OCI-LY1 (cell line): ENCODE data around the gene HMCN2.
"Not testable (repeated sequence)": the region's sequence is repeated elsewhere in the genome, so short reads cannot be mapped to it uniquely, and the experiment has no call there.

Experiments
- H2AFZ ChIP-seq: fragments of 200-600 bp; sonication (generic), shearing (Covaris generic); 2 replicates; pipeline ENCODE4 v1.6.0; 2014; ENCODE audit warnings: antibody characterized with exemption, mild to moderate bottlenecking, low read length
- H3F3A ChIP-seq: fragments of 200-600 bp; sonication (generic), shearing (Covaris generic); 2 replicates; pipeline ENCODE4 v1.6.0; 2014; ENCODE audit warnings: mild to moderate bottlenecking, antibody characterized with exemption, low read length, moderate library complexity; ENCODE audit not compliant: insufficient read depth
- H3K27ac ChIP-seq: fragments of 200-600 bp; sonication (generic); 2 replicates; pipeline ENCODE4 v1.5.1; 2014; ENCODE audit warnings: low read length, mixed run types, mild to moderate bottlenecking, low read depth; ENCODE audit not compliant: poor library complexity, severe bottlenecking
- H3K27me3 ChIP-seq: fragments of 200-600 bp; sonication (generic); 2 replicates; pipeline ENCODE4 v1.6.0; 2014; ENCODE audit warnings: antibody characterized with exemption, mild to moderate bottlenecking, low read length, moderate library complexity; ENCODE audit not compliant: insufficient read depth
- H3K36me3 ChIP-seq: fragments of 200-600 bp; sonication (generic); 2 replicates; pipeline ENCODE4 v1.6.1; 2014; ENCODE audit warnings: mild to moderate bottlenecking, antibody characterized with exemption, low read length, moderate library complexity, mixed read lengths; ENCODE audit not compliant: insufficient read depth
- H3K4me1 ChIP-seq: fragments of 200-600 bp; sonication (generic); 2 replicates; pipeline ENCODE4 v1.5.1; 2014; ENCODE audit warnings: mild to moderate bottlenecking, low read length, moderate library complexity; ENCODE audit not compliant: insufficient read depth, severe bottlenecking
- H3K4me2 ChIP-seq: fragments of 200-600 bp; sonication (generic), shearing (Covaris generic); 2 replicates; pipeline ENCODE4 v1.6.1; 2014; ENCODE audit warnings: low read length
- H3K4me3 ChIP-seq: fragments of 200-600 bp; sonication (generic); 2 replicates; pipeline ENCODE4 v1.5.1; 2014; ENCODE audit warnings: low read length, low read depth, mild to moderate bottlenecking, mixed read lengths; ENCODE audit not compliant: poor library complexity, severe bottlenecking
- H3K79me2 ChIP-seq: fragments of 200-600 bp; shearing (Covaris generic); 2 replicates; pipeline ENCODE4 v1.6.1; 2016; ENCODE audit warnings: mixed run types, low read length, mixed read lengths; ENCODE audit not compliant: insufficient read depth
- H3K9ac ChIP-seq: fragments of 200-600 bp; sonication (generic), shearing (Covaris generic); 2 replicates; pipeline ENCODE4 v1.6.1; 2014; ENCODE audit warnings: mild to moderate bottlenecking, low read length, mixed read lengths
- H3K9me2 ChIP-seq: fragments of 200-600 bp; sonication (generic), shearing (Covaris generic); 2 replicates; pipeline ENCODE4 v1.6.1; 2014; ENCODE audit warnings: low read depth, mild to moderate bottlenecking, low read length, mixed read lengths
- H3K9me3 ChIP-seq: fragments of 200-600 bp; shearing (Covaris generic); 2 replicates; pipeline ENCODE4 v1.6.1; 2014; ENCODE audit warnings: low read length, mixed read lengths
- H4K20me1 ChIP-seq: fragments of 200-600 bp; sonication (generic), shearing (Covaris generic); 2 replicates; pipeline ENCODE4 v1.6.0; 2016; ENCODE audit warnings: mild to moderate bottlenecking, low read length; ENCODE audit not compliant: insufficient read depth
- EZH2 ChIP-seq: fragments of 200-600 bp; sonication (generic), shearing (Covaris generic); IDR thresholded peaks from 2 replicates; pipeline ENCODE4 v1.8.0; 2017; ENCODE audit warnings: borderline replicate concordance, mixed run types, mild to moderate bottlenecking, antibody characterized with exemption, low read length, moderate library complexity, mixed read lengths
- TF ChIP-seq, protein P1 (sequence below): fragments of 200-600 bp; sonication (generic), shearing (Covaris generic); IDR thresholded peaks from 2 replicates; pipeline ENCODE4 v1.5.1; 2017; ENCODE audit warnings: mild to moderate bottlenecking, antibody characterized with exemption, low read length, moderate library complexity, mixed read lengths

The HMCN2 gene

GRCh38 chr9:130399768-130400167, 134.2 kb downstream of the HMCN2 start:
- H3K27ac ChIP-seq, result no peak overlapping the region
- no peaks in the 10 kb centered on the region for H3F3A ChIP-seq
- H3K4me3 ChIP-seq, result no peak overlapping the region
- no peaks in the 10 kb centered on the region for H3K4me1 ChIP-seq
- H2AFZ ChIP-seq, result no peak overlapping the region
- no peak for TF ChIP-seq EZH2
- TF ChIP-seq, protein P1, sequence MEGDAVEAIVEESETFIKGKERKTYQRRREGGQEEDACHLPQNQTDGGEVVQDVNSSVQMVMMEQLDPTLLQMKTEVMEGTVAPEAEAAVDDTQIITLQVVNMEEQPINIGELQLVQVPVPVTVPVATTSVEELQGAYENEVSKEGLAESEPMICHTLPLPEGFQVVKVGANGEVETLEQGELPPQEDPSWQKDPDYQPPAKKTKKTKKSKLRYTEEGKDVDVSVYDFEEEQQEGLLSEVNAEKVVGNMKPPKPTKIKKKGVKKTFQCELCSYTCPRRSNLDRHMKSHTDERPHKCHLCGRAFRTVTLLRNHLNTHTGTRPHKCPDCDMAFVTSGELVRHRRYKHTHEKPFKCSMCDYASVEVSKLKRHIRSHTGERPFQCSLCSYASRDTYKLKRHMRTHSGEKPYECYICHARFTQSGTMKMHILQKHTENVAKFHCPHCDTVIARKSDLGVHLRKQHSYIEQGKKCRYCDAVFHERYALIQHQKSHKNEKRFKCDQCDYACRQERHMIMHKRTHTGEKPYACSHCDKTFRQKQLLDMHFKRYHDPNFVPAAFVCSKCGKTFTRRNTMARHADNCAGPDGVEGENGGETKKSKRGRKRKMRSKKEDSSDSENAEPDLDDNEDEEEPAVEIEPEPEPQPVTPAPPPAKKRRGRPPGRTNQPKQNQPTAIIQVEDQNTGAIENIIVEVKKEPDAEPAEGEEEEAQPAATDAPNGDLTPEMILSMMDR, result no peak
- H3K79me2 ChIP-seq, result no peaks in the 10 kb centered on the region
- no peaks in the 10 kb centered on the region for H3K36me3 ChIP-seq
- H3K27me3 ChIP-seq, result no peaks in the 10 kb centered on the region; the same call in 1 of the 2 replicates
- no peaks in the 10 kb centered on the region for H3K9me2 ChIP-seq
- H4K20me1 ChIP-seq, result no peaks in the 10 kb centered on the region
- H3K9ac ChIP-seq, result no peak overlapping the region
- H3K4me2 ChIP-seq, result no peak overlapping the region
- no peaks in the 10 kb centered on the region for H3K9me3 ChIP-seq

- H2AFZ ChIP-seq, result no peak overlapping the region
- no peaks in the 10 kb centered on the region for H3K9me3 ChIP-seq
- H4K20me1 ChIP-seq, result no peaks in the 10 kb centered on the region
- no peaks in the 10 kb centered on the region for H3F3A ChIP-seq
- no peaks in the 10 kb centered on the region for H3K79me2 ChIP-seq
- H3K9ac ChIP-seq, result no peak overlapping the region
- no peaks in the 10 kb centered on the region for H3K9me2 ChIP-seq
- no peak for TF ChIP-seq EZH2
- TF ChIP-seq, protein P1, result no peak
- no peaks in the 10 kb centered on the region; the same call in 1 of the 2 replicates for H3K27me3 ChIP-seq
- H3K4me1 ChIP-seq, result no peaks in the 10 kb centered on the region
- no peak overlapping the region for H3K4me2 ChIP-seq
- H3K36me3 ChIP-seq, result no peaks in the 10 kb centered on the region
- H3K4me3 ChIP-seq, result no peak overlapping the region
- no peak overlapping the region for H3K27ac ChIP-seq
Observed at GRCh38 chr9:130400870-130401269, 135.3 kb downstream of the HMCN2 start.

DNA sequence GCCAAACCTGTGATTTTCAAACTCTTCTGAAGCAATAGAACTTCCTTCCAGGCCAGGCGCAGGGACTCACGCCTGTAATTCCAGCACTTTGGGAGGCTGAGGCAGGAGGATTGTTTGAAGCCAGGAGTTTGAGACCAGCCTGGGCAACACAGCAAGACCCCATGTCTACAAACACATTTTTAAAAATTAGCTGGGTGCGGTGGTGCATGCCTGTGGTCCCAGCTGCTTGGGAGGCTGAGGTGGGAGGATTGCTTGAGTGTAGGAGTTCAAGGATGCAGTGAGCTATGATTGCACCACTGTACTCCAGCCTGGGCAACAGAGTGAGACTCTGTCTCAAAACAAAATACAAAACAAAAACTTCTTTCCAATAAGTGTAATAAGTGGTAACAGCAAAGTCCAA, 136.2 kb downstream of the HMCN2 start:
- not testable (repeated sequence) for H3K9me3 ChIP-seq, H3K4me3 ChIP-seq, H3K27ac ChIP-seq, H3K4me2 ChIP-seq, H3F3A ChIP-seq, H3K36me3 ChIP-seq, H3K79me2 ChIP-seq, H2AFZ ChIP-seq, H3K4me1 ChIP-seq, H4K20me1 ChIP-seq, H3K9ac ChIP-seq, H3K9me2 ChIP-seq, H3K27me3 ChIP-seq

DNA sequence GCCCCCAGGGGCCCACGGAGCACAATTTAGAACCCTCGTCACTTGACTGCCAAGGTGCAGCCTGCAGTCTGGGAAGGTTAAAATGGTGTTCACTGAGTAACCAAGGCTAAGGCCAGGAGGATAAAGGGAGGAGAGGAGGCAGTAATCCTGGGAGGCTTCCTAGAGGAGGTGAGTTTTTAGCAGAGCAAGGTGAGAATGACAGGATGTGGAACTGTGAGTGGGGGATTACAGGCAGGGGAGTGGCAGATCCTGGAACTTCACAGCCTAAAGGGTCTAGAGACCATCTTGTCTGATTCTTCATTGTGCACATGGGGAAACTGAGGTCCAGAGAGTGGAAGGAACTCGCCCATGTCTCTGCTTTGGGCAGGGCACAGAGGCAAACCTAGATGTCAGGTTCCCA, 136.7 kb downstream of the HMCN2 start:
- no peak overlapping the region for H3K4me2 ChIP-seq

More for the DNA sequence above, 136.7 kb downstream of the HMCN2 start:
- TF ChIP-seq, protein P1, result no peak
- TF ChIP-seq EZH2, result no peak
- Histone ChIP-seq H3K9ac (no peak overlapping the region), H3K36me3 (no peaks in the 10 kb centered on the region), H3K27me3 (no peaks in the 10 kb centered on the region; the same call in 1 of the 2 replicates), H3K27ac (no peak overlapping the region), H3K79me2 (no peaks in the 10 kb centered on the region), H2AFZ (no peak overlapping the region), H3K4me1 (no peaks in the 10 kb centered on the region), H3F3A (no peaks in the 10 kb centered on the region), H3K9me3 (no peaks in the 10 kb centered on the region), H3K4me3 (no peak overlapping the region), H4K20me1 (no peaks in the 10 kb centered on the region), H3K9me2 (no peaks in the 10 kb centered on the region)
